ENCODE measurements around the gene ANKS1B.

The ANKS1B gene

GRCh38 chr12:98754095-98754494 lies 1230.6 kb downstream of the ANKS1B start (continued):
- TF ChIP-seq, protein P1, sequence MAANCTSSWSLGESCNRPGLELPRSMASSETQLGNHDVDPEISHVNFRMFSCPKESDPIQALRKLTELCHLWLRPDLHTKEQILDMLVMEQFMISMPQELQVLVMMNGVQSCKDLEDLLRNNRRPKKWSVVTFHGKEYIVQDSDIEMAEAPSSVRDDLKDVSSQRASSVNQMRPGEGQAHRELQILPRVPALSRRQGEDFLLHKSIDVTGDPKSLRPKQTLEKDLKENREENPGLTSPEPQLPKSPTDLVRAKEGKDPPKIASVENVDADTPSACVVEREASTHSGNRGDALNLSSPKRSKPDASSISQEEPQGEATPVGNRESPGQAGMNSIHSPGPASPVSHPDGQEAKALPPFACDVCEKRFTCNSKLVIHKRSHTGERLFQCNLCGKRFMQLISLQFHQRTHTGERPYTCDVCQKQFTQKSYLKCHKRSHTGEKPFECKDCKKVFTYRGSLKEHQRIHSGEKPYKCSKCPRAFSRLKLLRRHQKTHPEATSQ (tag by site-specific recombination; IDR thresholded peaks at IDR 0.05): no peak
- TF ChIP-seq EGR2 (tag by site-specific recombination; IDR thresholded peaks at IDR 0.05; ENCODE audit: low read depth): peak; percentile 61
- TF ChIP-seq WT1 (tag by site-specific recombination; IDR thresholded peaks at IDR 0.05): no peak
- TF ChIP-seq OVOL3 (tag by site-specific recombination; IDR thresholded peaks at IDR 0.05): no peak

- Histone ChIP-seq H3K9me3 (ENCODE audit: control insufficient read depth, insufficient read depth, low read depth, low read length) (no peaks in the 10 kb centered on the region), H3K36me3 (ENCODE audit: control insufficient read depth in 2 of 2, insufficient read depth in 1 of 2, low read length in 2 of 2) (no peaks in the 10 kb centered on the region), H3K4me1 (ENCODE audit: control insufficient read depth, insufficient read depth, low read length) (no peaks in the 10 kb centered on the region), H3K27ac (ENCODE audit: extremely low read depth, low read depth, low read length) (no peak overlapping the region), H3K4me3 (ENCODE audit: low read depth, low read length) (no peak overlapping the region)
- ChIA-PET CTCF (interaction anchor here (0.6 to 1.6 kb wide), 4 partner anchors 9 to 82 kb away, joined by 3 to 5 read pairs (median 3); no protein-coding TSS in a partner anchor), POLR2A (no interaction called here)
- TF ChIP-seq ZNF140 (tag by site-specific recombination; IDR thresholded peaks at IDR 0.05): no peak
- no peak for TF ChIP-seq ZNF398 (tag by site-specific recombination; IDR thresholded peaks at IDR 0.05)
- TF ChIP-seq, protein P2, sequence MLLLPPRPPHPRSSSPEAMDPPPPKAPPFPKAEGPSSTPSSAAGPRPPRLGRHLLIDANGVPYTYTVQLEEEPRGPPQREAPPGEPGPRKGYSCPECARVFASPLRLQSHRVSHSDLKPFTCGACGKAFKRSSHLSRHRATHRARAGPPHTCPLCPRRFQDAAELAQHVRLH (tag by site-specific recombination; IDR thresholded peaks at IDR 0.05): no peak
- no peak for TF ChIP-seq ZNF155 (tag by site-specific recombination; IDR thresholded peaks at IDR 0.05)
- TF ChIP-seq, protein P3, sequence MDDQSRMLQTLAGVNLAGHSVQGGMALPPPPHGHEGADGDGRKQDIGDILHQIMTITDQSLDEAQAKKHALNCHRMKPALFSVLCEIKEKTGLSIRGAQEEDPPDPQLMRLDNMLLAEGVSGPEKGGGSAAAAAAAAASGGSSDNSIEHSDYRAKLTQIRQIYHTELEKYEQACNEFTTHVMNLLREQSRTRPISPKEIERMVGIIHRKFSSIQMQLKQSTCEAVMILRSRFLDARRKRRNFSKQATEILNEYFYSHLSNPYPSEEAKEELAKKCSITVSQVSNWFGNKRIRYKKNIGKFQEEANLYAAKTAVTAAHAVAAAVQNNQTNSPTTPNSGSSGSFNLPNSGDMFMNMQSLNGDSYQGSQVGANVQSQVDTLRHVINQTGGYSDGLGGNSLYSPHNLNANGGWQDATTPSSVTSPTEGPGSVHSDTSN (CRISPR knock-in tag; IDR thresholded peaks at IDR 0.05): no peak
- TF ChIP-seq ZIC2 (tag by site-specific recombination; IDR thresholded peaks at IDR 0.05): peak; percentile 77
- TF ChIP-seq ZNF830 (tag by site-specific recombination; IDR thresholded peaks at IDR 0.05; ENCODE audit: low read depth): no peak
- 0 out of 2 replicates have a peak, but pooled peaks have one; percentile 46 for TF ChIP-seq ZNF660 (tag by site-specific recombination; IDR thresholded peaks at IDR 0.05)
- TF ChIP-seq ZNF530 (tag by site-specific recombination; IDR thresholded peaks at IDR 0.05; ENCODE audit: low read depth): no peak
- no peak for TF ChIP-seq HOXC10 (CRISPR knock-in tag; IDR thresholded peaks at IDR 0.05)
- TF ChIP-seq MZF1 (tag by site-specific recombination; IDR thresholded peaks at IDR 0.05; ENCODE audit: borderline replicate concordance): no peak
- TF ChIP-seq ZNF26 (tag by site-specific recombination; IDR thresholded peaks at IDR 0.05): no peak
- TF ChIP-seq, protein P4, sequence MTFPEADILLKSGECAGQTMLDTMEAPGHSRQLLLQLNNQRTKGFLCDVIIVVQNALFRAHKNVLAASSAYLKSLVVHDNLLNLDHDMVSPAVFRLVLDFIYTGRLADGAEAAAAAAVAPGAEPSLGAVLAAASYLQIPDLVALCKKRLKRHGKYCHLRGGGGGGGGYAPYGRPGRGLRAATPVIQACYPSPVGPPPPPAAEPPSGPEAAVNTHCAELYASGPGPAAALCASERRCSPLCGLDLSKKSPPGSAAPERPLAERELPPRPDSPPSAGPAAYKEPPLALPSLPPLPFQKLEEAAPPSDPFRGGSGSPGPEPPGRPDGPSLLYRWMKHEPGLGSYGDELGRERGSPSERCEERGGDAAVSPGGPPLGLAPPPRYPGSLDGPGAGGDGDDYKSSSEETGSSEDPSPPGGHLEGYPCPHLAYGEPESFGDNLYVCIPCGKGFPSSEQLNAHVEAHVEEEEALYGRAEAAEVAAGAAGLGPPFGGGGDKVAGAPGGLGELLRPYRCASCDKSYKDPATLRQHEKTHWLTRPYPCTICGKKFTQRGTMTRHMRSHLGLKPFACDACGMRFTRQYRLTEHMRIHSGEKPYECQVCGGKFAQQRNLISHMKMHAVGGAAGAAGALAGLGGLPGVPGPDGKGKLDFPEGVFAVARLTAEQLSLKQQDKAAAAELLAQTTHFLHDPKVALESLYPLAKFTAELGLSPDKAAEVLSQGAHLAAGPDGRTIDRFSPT (tag by site-specific recombination; IDR thresholded peaks at IDR 0.05): peak; percentile 17; the same call in 1 of the 2 replicates
Observed at GRCh38 chr12:98752726-98753125, 1232.0 kb downstream of the ANKS1B start.

Measured in HEK293 (cell line).